HepG2 (cell line): Measurements from ENCODE around the gene ATG16L1. TPM values are rescaled to one million over a fixed set of nuclear protein-coding genes. Genes with fewer than 3 reads are reported as not detected.

Experiments
- ATAC-seq: fragments of 200-7000 bp; cut with Tn5 transposase; 3 replicates; pipeline ENCODE4 v1.9.1; 2020; ENCODE audit warnings: mild to moderate bottlenecking, moderate library complexity
- BruUV-seq: library from RNA; stranded (reverse); fragments of 400-500 nt; replicated peaks from 2 replicates; lab custom pipeline; 2021; lab: Mats Ljungman, UMichigan
- CTCF ChIA-PET: fragments of 300-600 bp; formaldehyde crosslinking; extraction: SDS; loops from one replicate; lab custom pipeline; 2021; ENCODE audit warnings: low total read pairs, inconsistent platforms, low intra/inter-chr PET ratio; lab: Yijun Ruan, JAX
- POLR2A ChIA-PET: fragments of 350-600 bp; sonication (Branson Sonifier 250); formaldehyde crosslinking; loops from one replicate; lab custom pipeline; 2020; ENCODE audit warnings: antibody characterized with exemption, inconsistent platforms; lab: Yijun Ruan, JAX
- DNase-seq: peaks from one replicate; pipeline ENCODE4 v3.0.0-alpha.2; 2015; ENCODE audit warnings: low spot score
- FAIRE-seq: peaks from 3 replicates; lab custom pipeline; 2011; peaks lifted over from hg19 to GRCh38; lab: Jason Lieb, UNC
- H2AFZ ChIP-seq: one replicate; pipeline ENCODE4 v1.6.1; 2011; ENCODE audit warnings: low read length, inconsistent platforms
- H3K27ac ChIP-seq: fragments of 300-600 bp; 3 replicates; pipeline ENCODE4 v1.8.0; 2011; ENCODE audit warnings: mixed run types, mild to moderate bottlenecking, mixed read lengths, low read length, inconsistent platforms; ENCODE audit not compliant: insufficient read depth; ENCODE audit errors: extremely low read length
- H3K27me3 ChIP-seq, 2 experiments: fragments of 200-600 bp in 1 of 2; 2 replicates in 1 of 2; 3 replicates in 1 of 2; pipeline versions ENCODE4 v1.6.0 to v1.8.0; 2011; ENCODE audit warnings: low read length in 2 of 2, mild to moderate bottlenecking in 2 of 2, moderate library complexity in 2 of 2, inconsistent platforms in 1 of 2; ENCODE audit not compliant: insufficient read depth in 2 of 2, control insufficient read depth in 1 of 2
- H3K36me3 ChIP-seq, 2 experiments: fragments of 200-600 bp in 1 of 2; replicated peaks in 1 of 2; 2 replicates in 1 of 2; 3 replicates in 1 of 2; pipeline versions ENCODE4 v1.5.1 to v1.8.0; 2011; ENCODE audit warnings: low read length in 2 of 2, inconsistent platforms in 1 of 2; ENCODE audit not compliant: insufficient read depth in 2 of 2, control insufficient read depth in 1 of 2
- H3K4me1 ChIP-seq: 2 replicates; pipeline ENCODE4 v1.5.1; 2012; ENCODE audit warnings: low read length, inconsistent platforms; ENCODE audit not compliant: insufficient read depth
- H3K4me2 ChIP-seq: 2 replicates; pipeline ENCODE4 v1.6.0; 2011; ENCODE audit warnings: low read depth, low read length, inconsistent platforms
- H3K4me3 ChIP-seq, 3 experiments: fragments of 200-600 bp in 1 of 3; sonication (generic), shearing (Covaris generic) in 1 of 3; replicated peaks in 1 of 3; 2 replicates each; pipeline ENCODE4 v1.5.1; 2011 to 2016; ENCODE audit warnings: low read length in 3 of 3, inconsistent platforms in 2 of 3, low read depth in 2 of 3, mild to moderate bottlenecking in 2 of 3, control low read depth in 1 of 3, mixed read lengths in 1 of 3; ENCODE audit not compliant: insufficient read depth in 1 of 3
- H3K79me2 ChIP-seq: one replicate; pipeline ENCODE4 v1.6.1; 2011; ENCODE audit warnings: low read length, inconsistent platforms; ENCODE audit not compliant: insufficient read depth
- H3K9ac ChIP-seq: 2 replicates; pipeline ENCODE4 v1.6.0; 2011; ENCODE audit warnings: mild to moderate bottlenecking, low read depth, low read length, inconsistent platforms; ENCODE audit not compliant: insufficient read depth
- H3K9me3 ChIP-seq: 2 replicates; pipeline ENCODE4 v1.5.1; 2012; ENCODE audit warnings: mild to moderate bottlenecking, low read length
- H4K20me1 ChIP-seq: 2 replicates; pipeline ENCODE4 v1.6.0; 2011; ENCODE audit warnings: inconsistent platforms, mild to moderate bottlenecking, low read length, moderate library complexity; ENCODE audit not compliant: insufficient read depth
- CEBPB ChIP-seq: IDR thresholded peaks from 2 replicates; pipeline ENCODE4 v1.6.1; 2011; ENCODE audit warnings: low read depth, low read length, improper control_type of control experiment, borderline replicate concordance
- HMG20A ChIP-seq: IDR thresholded peaks from 2 replicates; pipeline ENCODE4 v1.6.1; 2016; ENCODE audit warnings: borderline replicate concordance
- YY1 ChIP-seq: IDR thresholded peaks from 2 replicates; pipeline ENCODE4 v1.6.1; 2011; ENCODE audit warnings: low read length, low read depth, moderate library complexity, mild to moderate bottlenecking; ENCODE audit not compliant: insufficient read depth, insufficient replicate concordance
- ZBTB7A ChIP-seq: sonication (generic); formaldehyde crosslinking; IDR thresholded peaks from 2 replicates; pipeline ENCODE4 v1.8.0; 2022; ENCODE audit warnings: mild to moderate bottlenecking, missing genetic modification reagents
- ZNF781 ChIP-seq: sonication (generic); formaldehyde crosslinking; IDR thresholded peaks from 2 replicates; pipeline ENCODE4 v1.5.1; 2020; ENCODE audit warnings: borderline replicate concordance, mild to moderate bottlenecking, missing genetic modification reagents; ENCODE audit errors: not compliant biosample characterization
- WGBS: methylation state at CpG from one replicate; pipeline ENCODE4 v1.1.6; 2017; ENCODE audit warnings: low lambda C conversion rate; 5-methylcytosine and 5-hydroxymethylcytosine counted together
- in situ Hi-C: cut with HindIII; loops from 2 replicates; pipeline ENCODE4 v1.10.0; 2017; ENCODE audit warnings: low pct_unique_long_range_greater_than_20kb; ENCODE audit not compliant: extremely low pct_ligation_motif_present
- intact Hi-C: fragments of 100-400 bp; cut with micrococcal nuclease; formaldehyde crosslinking; loops from one replicate; pipeline ENCODE4 v1.10.0; 2022; ENCODE audit not compliant: unreplicated experiment
- polyA plus RNA-seq, 8 experiments: library from polyadenylated mRNA; depleted of rRNA in 3 of 8; stranded (reverse) in 7 of 8; unstranded in 1 of 8; fragments of >200 nt; fragmentation: Illumina TruSeq in 4 of 8; extraction: Trizol in 4 of 8; gene quantifications; 2 replicates each; pipeline versions ENCODE4 v1.2.1 to v1.2.3, GENCODE V29; 2011 to 2016; ENCODE audit warnings: low read depth in 4 of 8, missing spikeins in 1 of 8, mixed read lengths in 1 of 8; ENCODE audit not compliant: insufficient read depth in 1 of 8
- total RNA-seq, 5 experiments: library from RNA; depleted of rRNA; stranded (reverse); fragments of >200 nt; fragmentation: Illumina TruSeq; extraction: Trizol; gene quantifications; 2 replicates each; pipeline ENCODE4 v1.2.3, GENCODE V29; 2016; ENCODE audit warnings: low read depth in 1 of 5

Gene ATG16L1
- total and polyA plus RNA-seq, 2 of the 13 experiments (the other 11 are each of a cell fraction or from before 2014, with no cell fraction given) = 26.0 to 51.7 TPM

GRCh38 chr2:233213975-233214374 is 37.5 kb upstream of the ATG16L1 start:
- POLR2A ChIA-PET = no interaction called here
- H3K4me1 ChIP-seq = peaks cover 17% of the 10 kb centered on the region
- BruUV-seq = no TSS peak
- H3K36me3 ChIP-seq = no peaks in the 10 kb centered on the region
- no peaks in the 10 kb centered on the region for H3K9me3 ChIP-seq
- H3K27me3 ChIP-seq = peaks cover 2 to 5% of the 10 kb centered on the region in 2 experiments; a peak in 1 of 5 replicates
- H3K79me2 ChIP-seq = no peaks in the 10 kb centered on the region
- no peak overlapping the region for H3K9ac ChIP-seq
- intact Hi-C loops (no loop called here), in situ Hi-C loops (no loop called here)
- 19% methylated on average over 6 of the region's 6 CpGs for WGBS
- H2AFZ ChIP-seq = no peak overlapping the region
- DNase-seq = no peak
- TF ChIP-seq HMG20A (CRISPR knock-in tag) = no peak
- TF ChIP-seq CEBPB = peak; percentile 61; the same call in 1 of the 2 replicates
- no peak for FAIRE-seq
- CTCF ChIA-PET = interaction anchor here (0.7 kb wide), 1 partner anchor 162 kb away, joined by 4 read pairs; no protein-coding TSS in a partner anchor
- no peak overlapping the region for H3K27ac ChIP-seq
- peak; percentile 71 for ATAC-seq
- H3K4me2 ChIP-seq = peak overlapping the region; percentile 33; the same call in 1 of the 2 replicates
- H3K4me3 ChIP-seq = no peak overlapping the region
- no peaks in the 10 kb centered on the region for H4K20me1 ChIP-seq

- no peak for ATAC-seq
- ChIA-PET CTCF (no interaction called here), POLR2A (no interaction called here)
- no peaks in the 10 kb centered on the region for H3K9me3 ChIP-seq
- H3K4me2 ChIP-seq = no peak overlapping the region
- 46% methylated on average over 8 of the region's 8 CpGs for WGBS
- no peaks in the 10 kb centered on the region for H3K79me2 ChIP-seq
- no peaks in the 10 kb centered on the region for H3K36me3 ChIP-seq
- H4K20me1 ChIP-seq = no peaks in the 10 kb centered on the region
- intact Hi-C loops (no loop called here), in situ Hi-C loops (no loop called here)
- H3K27me3 ChIP-seq = peaks cover 2 to 5% of the 10 kb centered on the region in 2 experiments; a peak in 1 of 5 replicates
- H3K9ac ChIP-seq = no peak overlapping the region
- peaks cover 15% of the 10 kb centered on the region for H3K4me1 ChIP-seq
- DNase-seq = no peak
- no peak overlapping the region for H3K27ac ChIP-seq
- FAIRE-seq = no peak
- H3K4me3 ChIP-seq = no peak overlapping the region
- H2AFZ ChIP-seq = no peak overlapping the region
- BruUV-seq = no TSS peak
- no peak for TF ChIP-seq ZBTB7A (CRISPR knock-in tag)
- peak; percentile 62 for TF ChIP-seq YY1
- no peak for TF ChIP-seq ZNF781 (CRISPR knock-in tag)
- TF ChIP-seq, all 625 proteins: peak for 1
Observed at GRCh38 chr2:233217892-233218377, 33.5 kb upstream of the ATG16L1 start.
